Ishikawa (cell line): ENCODE measurements around the gene GIMAP8.

ENCODE experiments used
- EGR1 ChIP-seq: IDR thresholded peaks from 2 replicates; pipeline ENCODE4 v1.6.1; 2012
- EP300 ChIP-seq: IDR thresholded peaks from 2 replicates; pipeline ENCODE4 v1.6.1; 2012; ENCODE audit warnings: borderline replicate concordance
- RAD21 ChIP-seq: IDR thresholded peaks from 2 replicates; pipeline ENCODE4 v1.6.1; 2012; ENCODE audit warnings: low read depth
- TAF1 ChIP-seq: IDR thresholded peaks from 2 replicates; pipeline ENCODE4 v1.6.1; 2012; ENCODE audit warnings: low read depth, mild to moderate bottlenecking
- TCF12 ChIP-seq: IDR thresholded peaks from 2 replicates; pipeline ENCODE4 v1.6.1; 2012; ENCODE audit warnings: low read depth

GRCh38 chr7:150465414-150465813 is 15.0 kb downstream of the GIMAP8 start:
- TF ChIP-seq TCF12: no peak
- TF ChIP-seq TAF1: no peak
- no peak for TF ChIP-seq EP300
- no peak for TF ChIP-seq EGR1
- TF ChIP-seq RAD21: no peak
